Keratinocyte (primary cell): ENCODE results near the gene ANKHD1. TPM values are rescaled to one million over a fixed set of nuclear protein-coding genes. Genes with fewer than 3 reads are reported as not detected.

Experiments
- DNase-seq: peaks from one replicate; pipeline ENCODE4 v3.0.0-alpha.2; 2011; ENCODE audit warnings: low read depth, missing footprints, low spot score
- FAIRE-seq: peaks from 2 replicates; lab custom pipeline; 2011; peaks lifted over from hg19 to GRCh38; lab: Jason Lieb, UNC
- H2AFZ ChIP-seq: 2 replicates; pipeline ENCODE4 v1.6.0; 2012; ENCODE audit warnings: low read length, control low read depth, inconsistent platforms; ENCODE audit not compliant: control insufficient read depth
- H3K27ac ChIP-seq: 2 replicates; pipeline ENCODE4 v1.5.1; 2011; ENCODE audit warnings: low read length; ENCODE audit not compliant: control insufficient read depth, insufficient read depth
- H3K27me3 ChIP-seq: 3 replicates; pipeline ENCODE4 v1.6.0; 2011; ENCODE audit warnings: low read length; ENCODE audit not compliant: control insufficient read depth, insufficient read depth; ENCODE audit errors: extremely low read depth
- H3K36me3 ChIP-seq, 2 experiments: 2 replicates in 1 of 2; 3 replicates in 1 of 2; pipeline ENCODE4 v1.5.1; 2011; ENCODE audit warnings: low read length in 2 of 2, mild to moderate bottlenecking in 1 of 2; ENCODE audit not compliant: control insufficient read depth in 2 of 2, insufficient read depth in 2 of 2; ENCODE audit errors: extremely low read depth in 1 of 2
- H3K4me1 ChIP-seq: 3 replicates; pipeline ENCODE4 v1.5.1; 2011; ENCODE audit warnings: low read length; ENCODE audit not compliant: control insufficient read depth, insufficient read depth; ENCODE audit errors: extremely low read depth
- H3K4me2 ChIP-seq: 3 replicates; pipeline ENCODE4 v1.6.0; 2011; ENCODE audit warnings: low read depth, low read length; ENCODE audit not compliant: control insufficient read depth, insufficient read depth; ENCODE audit errors: extremely low read depth
- H3K4me3 ChIP-seq, 3 experiments: fragments of 200-600 bp in 1 of 3; sonication (generic) in 1 of 3; 2 replicates in 2 of 3; 3 replicates in 1 of 3; pipeline ENCODE4 v1.5.1; 2011 to 2016; ENCODE audit warnings: low read length in 3 of 3, mild to moderate bottlenecking in 3 of 3, control low read depth in 2 of 3, inconsistent platforms in 1 of 3, low read depth in 1 of 3, mixed read lengths in 1 of 3, mixed run types in 1 of 3, moderate library complexity in 1 of 3; ENCODE audit not compliant: control insufficient read depth in 2 of 3, insufficient read depth in 2 of 3; ENCODE audit errors: extremely low read depth in 1 of 3
- H3K79me2 ChIP-seq: 2 replicates; pipeline ENCODE4 v1.6.0; 2012; ENCODE audit warnings: low read length; ENCODE audit not compliant: control insufficient read depth, insufficient read depth
- H3K9ac ChIP-seq: 3 replicates; pipeline ENCODE4 v1.6.0; 2011; ENCODE audit warnings: low read length; ENCODE audit not compliant: control insufficient read depth, insufficient read depth; ENCODE audit errors: extremely low read depth
- H3K9me1 ChIP-seq: 3 replicates; pipeline ENCODE4 v1.6.0; 2011; ENCODE audit warnings: low read length; ENCODE audit not compliant: control insufficient read depth, insufficient read depth; ENCODE audit errors: extremely low read depth
- H3K9me3 ChIP-seq: 2 replicates; pipeline ENCODE4 v1.5.1; 2012; ENCODE audit warnings: low read depth, low read length; ENCODE audit not compliant: control insufficient read depth
- H4K20me1 ChIP-seq: 3 replicates; pipeline ENCODE4 v1.6.0; 2011; ENCODE audit warnings: low read length; ENCODE audit not compliant: control insufficient read depth, insufficient read depth; ENCODE audit errors: extremely low read depth
- CTCF ChIP-seq, 3 experiments: IDR thresholded peaks in 1 of 3; conservative IDR thresholded peaks in 1 of 3; optimal IDR thresholded peaks in 1 of 3; 2 replicates in 2 of 3; 3 replicates in 1 of 3; pipeline versions ENCODE3 to v1.5.1; 2011; ENCODE audit warnings: low read length in 3 of 3, mild to moderate bottlenecking in 3 of 3, moderate library complexity in 2 of 3, control low read depth in 1 of 3, inconsistent platforms in 1 of 3; ENCODE audit not compliant: insufficient read depth in 2 of 3; ENCODE audit errors: extremely low read depth in 1 of 3
- EZH2 ChIP-seq: IDR thresholded peaks from one replicate; pipeline ENCODE4 v1.6.1; 2012; ENCODE audit warnings: inconsistent platforms, mild to moderate bottlenecking, low read length, moderate library complexity
- dilution Hi-C: fragments of 300-500 bp; cut with MboI; formaldehyde crosslinking; loops from one replicate; pipeline ENCODE4 v1.7.0; 2020; ENCODE audit warnings: low sequenced_read_pairs; ENCODE audit not compliant: extremely low pct_ligation_motif_present
- polyA plus RNA-seq, 5 experiments: library from polyadenylated mRNA; depleted of rRNA in 3 of 5; stranded (reverse) in 3 of 5; stranded (forward) in 1 of 5; unstranded in 1 of 5; fragments of >200 nt; gene quantifications; 1 replicate in 1 of 5; 2 replicates in 3 of 5; 3 replicates in 1 of 5; pipeline versions ENCODE4 v1.2.1 to v1.2.3, GENCODE V29; 2011 to 2012; ENCODE audit warnings: missing spikeins in 2 of 5, low read depth in 1 of 5, low replicate concordance in 1 of 5

Gene ANKHD1
- polyA plus RNA-seq, 1 donor (not counting 4 experiments of a cell fraction or from before 2014, with no cell fraction given) = 65.9 TPM

- peak; percentile 82 for FAIRE-seq
- H3K27ac ChIP-seq = no peak overlapping the region
- DNase-seq = no peak
Measured at GRCh38 chr5:140357726-140358093, 43.9 kb upstream of the ANKHD1 start.

GRCh38 chr5:140358738-140359310 is 42.8 kb upstream of the ANKHD1 start:
- FAIRE-seq = no peak
- no peak overlapping the region for H3K4me2 ChIP-seq
- TF ChIP-seq EZH2 (no peak), CTCF (optimal IDR thresholded peaks at IDR 0.05 in 1 of 3, IDR thresholded peaks at IDR 0.05 in 1 of 3, conservative IDR thresholded peaks at IDR 0.05 in 1 of 3; ENCODE audit: extremely low read depth in 1 of 3, insufficient read depth in 2 of 3, low read length in 3 of 3) (peak in 2 of 3 experiments; percentile 37 to 49)
- H2AFZ ChIP-seq = no peak overlapping the region
- dilution Hi-C loops = no loop called here
- H3K27me3 ChIP-seq = no peaks in the 10 kb centered on the region
- H3K4me1 ChIP-seq = peaks cover 11% of the 10 kb centered on the region
- H4K20me1 ChIP-seq = no peaks in the 10 kb centered on the region
- H3K9ac ChIP-seq = no peak overlapping the region
- no peak overlapping the region for H3K27ac ChIP-seq
- H3K9me3 ChIP-seq = no peaks in the 10 kb centered on the region
- H3K9me1 ChIP-seq = no peaks in the 10 kb centered on the region
- H3K4me3 ChIP-seq = no peak overlapping the region
- no peaks in the 10 kb centered on the region for H3K36me3 ChIP-seq
- H3K79me2 ChIP-seq = no peaks in the 10 kb centered on the region
- DNase-seq = no peak

More at GRCh38 chr5:140357726-140358093, 43.9 kb upstream of the ANKHD1 start:
- no peak for TF ChIP-seq EZH2
- peak in 2 of 3 experiments; percentile 90 to 92 for TF ChIP-seq CTCF (optimal IDR thresholded peaks at IDR 0.05 in 1 of 3, IDR thresholded peaks at IDR 0.05 in 1 of 3, conservative IDR thresholded peaks at IDR 0.05 in 1 of 3; ENCODE audit: extremely low read depth in 1 of 3, insufficient read depth in 2 of 3, low read length in 3 of 3)
- Histone ChIP-seq H3K9me3 (no peaks in the 10 kb centered on the region), H3K4me2 (peak overlapping the region; percentile 63), H2AFZ (peak overlapping the region; percentile 64), H3K4me3 (peak overlapping the region in 1 of 3 experiments; percentile 47), H3K27me3 (no peaks in the 10 kb centered on the region), H3K36me3 (no peaks in the 10 kb centered on the region), H3K4me1 (peaks cover 8% of the 10 kb centered on the region), H3K9ac (peak overlapping the region; percentile 34), H3K9me1 (no peaks in the 10 kb centered on the region), H3K79me2 (no peaks in the 10 kb centered on the region), H4K20me1 (no peaks in the 10 kb centered on the region)
- dilution Hi-C loops = no loop called here
